Stimulated activated naive CD8-positive, alpha-beta T cell treated with anti-CD3 and anti-CD28 coated beads, Interleukin-15, amount 100 ng/mL, for 72 hours (primary cell): ENCODE results near the gene MAP3K8.

Experiments
- ATAC-seq: fragments of 150-1000 bp; cut with Tn5 transposase; 2 replicates; pipeline ENCODE4 v1.10.0; 2021; ENCODE audit warnings: mild to moderate bottlenecking, moderate library complexity
- DNase-seq, 2 donors: peaks; one replicate each; pipeline ENCODE4 v3.0.0; 2021 to 2022
- H3K27ac Mint-ChIP-seq, 2 donors: one replicate each; pipeline ENCODE4 v1.8.0; 2022; ENCODE audit warnings: mild to moderate bottlenecking in 2 of 2, mixed read lengths in 2 of 2, moderate library complexity in 2 of 2
- H3K27me3 Mint-ChIP-seq: one replicate; pipeline ENCODE4 v1.8.0; 2022; ENCODE audit warnings: mixed read lengths
- H3K4me1 Mint-ChIP-seq: one replicate; pipeline ENCODE4 v1.8.0; 2022; ENCODE audit warnings: mild to moderate bottlenecking, mixed read lengths
- H3K4me3 Mint-ChIP-seq, 2 donors: one replicate each; pipeline ENCODE4 v1.8.0; 2022; ENCODE audit warnings: mild to moderate bottlenecking in 2 of 2, mixed read lengths in 2 of 2, moderate library complexity in 1 of 2
- H3K9me3 Mint-ChIP-seq, 2 donors: one replicate each; pipeline ENCODE4 v1.8.0; 2022; ENCODE audit warnings: mixed read lengths in 2 of 2

Gene MAP3K8

DNA sequence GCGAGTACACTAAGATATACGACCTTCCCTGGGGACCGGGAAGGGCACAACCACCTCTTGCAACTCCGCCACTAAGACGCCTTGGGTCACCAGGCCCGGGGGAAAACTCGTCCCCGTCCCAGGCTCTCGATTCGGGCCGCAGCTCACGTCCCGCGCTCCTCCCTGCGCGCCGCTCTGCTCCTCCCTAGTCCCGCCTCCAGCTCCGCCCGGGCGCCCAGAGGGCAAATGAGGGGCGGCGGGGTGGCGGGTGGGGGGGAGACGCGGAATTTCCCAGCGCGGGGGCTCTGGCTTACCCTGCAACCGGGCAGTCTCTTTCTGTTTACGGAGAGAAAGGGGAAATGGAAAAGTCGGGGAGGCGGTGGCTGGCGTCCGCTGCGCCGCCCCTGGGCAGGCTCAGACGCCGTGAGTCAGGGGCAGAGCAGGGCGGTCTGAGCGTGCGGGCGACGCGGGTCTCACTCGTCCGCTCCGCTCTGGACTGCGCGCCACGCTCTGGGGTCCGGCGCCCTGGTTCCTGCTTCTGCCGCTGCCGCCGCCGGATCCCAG is at the start of gene MAP3K8:
TSS of gene MAP3K8 (plus strand) at position 455 of the 543 bp plus-strand sequence. CDS start 4,755 bp downstream, outside the sequence.
- Mint-ChIP-seq H3K4me3 (peak within 1 kb of the TSS; percentile 90 to 95), H3K27ac (peak within 1 kb of the TSS; percentile 93), H3K4me1 (peaks cover 64% of the 10 kb centered on the region), H3K9me3 (no peaks in the 10 kb centered on the region), H3K27me3 (no peaks in the 10 kb centered on the region)
- DNase-seq (peak; percentile 83 to 94), ATAC-seq (peak; percentile 87)

- DNase-seq, result peak in 1 of 2 donors; percentile 30
- no peak overlapping the region for H3K27ac Mint-ChIP-seq
Measured at GRCh38 chr10:30384701-30385201, 49.2 kb upstream of the MAP3K8 start.

DNA sequence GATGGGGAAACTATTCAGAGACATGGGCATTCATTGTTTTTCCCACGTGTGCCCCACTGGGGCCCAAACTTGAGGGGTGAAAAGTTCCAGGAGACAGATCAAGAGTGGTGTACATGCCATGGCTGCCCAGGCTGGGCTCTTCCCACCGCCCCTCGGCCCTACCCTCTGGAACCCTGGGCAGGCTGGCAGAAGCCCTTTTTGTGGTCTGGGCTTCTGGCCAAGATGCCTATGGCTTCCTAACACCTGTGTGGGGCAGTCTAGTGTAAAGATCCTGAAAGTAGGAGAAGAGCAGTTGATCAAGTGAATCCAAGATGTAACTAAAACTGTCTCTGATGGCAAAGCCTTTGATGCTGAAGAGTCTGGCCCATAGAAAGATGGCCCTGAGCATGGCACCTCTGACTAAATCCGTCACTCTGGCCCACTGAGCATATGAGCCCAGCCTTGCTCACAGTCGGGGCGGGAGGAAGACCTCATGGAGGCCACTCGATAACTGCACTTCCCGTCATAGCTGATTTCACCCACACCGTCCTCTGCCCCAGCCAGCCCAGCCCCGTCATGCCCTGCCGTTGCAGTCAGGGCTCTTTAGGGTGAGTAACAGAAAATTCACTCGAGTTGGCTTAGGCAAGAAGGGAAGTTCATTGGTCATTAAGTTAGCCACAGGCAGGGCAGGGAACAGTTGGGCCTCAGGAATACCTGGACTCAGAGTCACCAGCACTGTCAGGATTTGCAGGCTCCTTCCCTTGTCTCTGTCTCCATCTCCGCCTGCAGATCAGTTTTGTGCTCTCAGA is 47.0 kb upstream of the MAP3K8 start:
- no peaks in the 10 kb centered on the region for H3K4me1 Mint-ChIP-seq
- H3K4me3 Mint-ChIP-seq, result no peak overlapping the region
- H3K27ac Mint-ChIP-seq, result peak overlapping the region in 1 of 2 donors; percentile 77
- DNase-seq (no peak), ATAC-seq (no peak)
- no peaks in the 10 kb centered on the region for H3K9me3 Mint-ChIP-seq
- peaks cover 31% of the 10 kb centered on the region for H3K27me3 Mint-ChIP-seq

More at GRCh38 chr10:30384701-30385201, 49.2 kb upstream of the MAP3K8 start:
- H3K27me3 Mint-ChIP-seq, result peaks cover 31% of the 10 kb centered on the region
- ATAC-seq, result peak; percentile 85
- no peaks in the 10 kb centered on the region for H3K9me3 Mint-ChIP-seq
- H3K4me1 Mint-ChIP-seq, result no peaks in the 10 kb centered on the region
- no peak overlapping the region for H3K4me3 Mint-ChIP-seq

DNA sequence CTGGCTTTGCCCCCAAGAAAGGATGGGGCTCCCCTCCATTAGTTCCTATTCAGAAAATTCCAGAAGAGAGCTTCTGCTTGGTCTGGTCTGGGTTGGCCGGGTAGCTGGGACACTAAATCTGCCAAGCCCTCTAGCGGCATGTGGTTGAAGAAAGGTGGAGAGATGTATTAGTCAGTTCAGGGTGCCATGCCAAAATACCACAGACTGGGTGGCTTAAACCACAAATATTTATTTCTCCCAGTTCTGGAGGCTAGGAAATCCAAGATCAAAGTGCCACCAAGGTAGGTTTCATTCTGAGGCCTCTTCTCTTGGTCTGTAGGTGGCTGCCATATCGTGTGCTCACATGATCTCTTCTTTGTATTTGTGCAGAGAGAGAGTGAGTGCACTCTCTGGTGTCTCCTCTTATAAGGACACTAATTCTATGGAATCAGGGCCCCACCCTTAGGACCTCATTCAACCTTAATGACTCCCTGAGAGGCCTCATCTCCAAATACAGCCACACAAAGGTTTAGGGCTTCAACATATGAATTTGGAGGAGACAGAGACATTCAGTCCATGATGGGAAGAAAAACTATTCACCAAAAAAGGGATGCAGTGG is 46.2 kb upstream of the MAP3K8 start:
- Mint-ChIP-seq H3K4me3 (no peak overlapping the region), H3K9me3 (no peaks in the 10 kb centered on the region)
- DNase-seq, result no peak

GRCh38 chr10:30389543-30389942 is 44.4 kb upstream of the MAP3K8 start:
- Mint-ChIP-seq H3K27me3 (peaks cover 36% of the 10 kb centered on the region), H3K9me3 (no peaks in the 10 kb centered on the region), H3K27ac (no peak overlapping the region), H3K4me1 (peaks cover 5% of the 10 kb centered on the region), H3K4me3 (no peak overlapping the region)
- ATAC-seq (no peak), DNase-seq (no peak)

More for the DNA sequence above, 46.2 kb upstream of the MAP3K8 start:
- H3K27me3 Mint-ChIP-seq, result peaks cover 36% of the 10 kb centered on the region
- no peak for ATAC-seq
- peak overlapping the region in 1 of 2 donors; percentile 77 for H3K27ac Mint-ChIP-seq
- H3K4me1 Mint-ChIP-seq, result peaks cover 4% of the 10 kb centered on the region

GRCh38 chr10:30390207-30390606 is 43.8 kb upstream of the MAP3K8 start:
- peaks cover 31% of the 10 kb centered on the region for H3K27me3 Mint-ChIP-seq
- no peak overlapping the region for H3K27ac Mint-ChIP-seq
- H3K4me3 Mint-ChIP-seq, result no peak overlapping the region
- H3K4me1 Mint-ChIP-seq, result peaks cover 5% of the 10 kb centered on the region
- no peak for ATAC-seq
- H3K9me3 Mint-ChIP-seq, result no peaks in the 10 kb centered on the region
- DNase-seq, result no peak

- H3K4me3 Mint-ChIP-seq, result no peak overlapping the region
- H3K9me3 Mint-ChIP-seq, result no peaks in the 10 kb centered on the region
- H3K27me3 Mint-ChIP-seq, result peaks cover 31% of the 10 kb centered on the region
- H3K4me1 Mint-ChIP-seq, result peaks cover 5% of the 10 kb centered on the region
- no peak overlapping the region for H3K27ac Mint-ChIP-seq
- DNase-seq (no peak), ATAC-seq (no peak)
Measured at GRCh38 chr10:30391266-30391665, 42.7 kb upstream of the MAP3K8 start.

DNA sequence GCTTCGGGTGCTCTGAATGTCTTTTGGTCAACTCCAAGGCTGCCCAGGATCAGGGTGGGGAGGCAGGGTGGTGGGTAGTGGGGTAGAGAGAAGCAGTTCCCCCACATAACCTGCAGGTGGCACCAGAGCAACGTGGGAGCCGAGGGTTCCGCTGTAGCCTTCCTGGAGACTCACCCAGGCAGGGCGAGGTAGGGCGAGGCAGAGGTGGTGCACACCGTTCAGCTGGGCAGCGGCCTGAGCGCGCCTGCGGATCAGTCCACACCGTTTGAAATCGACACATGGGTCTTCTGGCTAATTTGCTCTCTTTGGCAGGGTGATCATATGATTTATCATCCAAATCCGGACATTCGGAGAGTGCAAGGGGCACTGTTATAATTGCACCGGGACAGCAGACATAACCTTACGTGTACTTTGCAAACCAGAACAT is 41.4 kb upstream of the MAP3K8 start:
- DNase-seq (peak; percentile 72 to 77), ATAC-seq (peak; percentile 99)
- Mint-ChIP-seq H3K27me3 (peaks cover 27% of the 10 kb centered on the region), H3K4me3 (peak overlapping the region; percentile 26 to 48), H3K4me1 (peaks cover 6% of the 10 kb centered on the region), H3K27ac (peak overlapping the region in 1 of 2 donors; percentile 63), H3K9me3 (no peaks in the 10 kb centered on the region)

- peaks cover 36% of the 10 kb centered on the region for H3K4me1 Mint-ChIP-seq
- H3K9me3 Mint-ChIP-seq, result no peaks in the 10 kb centered on the region
- no peak overlapping the region for H3K27ac Mint-ChIP-seq
- DNase-seq (no peak), ATAC-seq (no peak)
- H3K27me3 Mint-ChIP-seq, result peaks cover 16% of the 10 kb centered on the region
- H3K4me3 Mint-ChIP-seq, result no peak overlapping the region
Measured at GRCh38 chr10:30396293-30396692, 37.7 kb upstream of the MAP3K8 start.

DNA sequence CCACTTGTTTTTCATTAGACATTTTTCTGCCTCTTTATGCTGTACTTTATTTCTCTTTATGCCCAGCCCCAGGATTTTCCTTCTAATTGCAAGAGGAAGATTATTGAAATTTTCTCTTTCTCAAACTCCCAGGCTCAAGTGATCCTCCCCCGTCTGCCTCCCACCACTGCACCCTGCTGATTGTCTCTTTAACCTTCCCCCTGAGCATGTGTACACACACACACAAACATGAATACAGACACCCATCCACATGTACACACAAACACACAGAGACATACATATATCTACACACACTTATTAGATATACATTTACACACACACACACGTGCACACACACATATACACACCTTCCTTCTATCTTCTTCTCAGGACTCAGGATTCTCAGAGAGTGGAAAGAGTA is 37.3 kb upstream of the MAP3K8 start:
- H3K27me3 Mint-ChIP-seq, result peaks cover 16% of the 10 kb centered on the region
- H3K4me3 Mint-ChIP-seq, result no peak overlapping the region
- no peak for DNase-seq
- no peak overlapping the region for H3K27ac Mint-ChIP-seq
- H3K4me1 Mint-ChIP-seq, result peaks cover 36% of the 10 kb centered on the region
- H3K9me3 Mint-ChIP-seq, result no peaks in the 10 kb centered on the region
- ATAC-seq, result no peak

GRCh38 chr10:30398193-30398592 is 35.8 kb upstream of the MAP3K8 start:
- ATAC-seq (peak; percentile 81), DNase-seq (no peak)
- Mint-ChIP-seq H3K27ac (no peak overlapping the region), H3K4me3 (peak overlapping the region; percentile 1 to 50), H3K27me3 (peaks cover 8% of the 10 kb centered on the region), H3K4me1 (peaks cover 30% of the 10 kb centered on the region), H3K9me3 (no peaks in the 10 kb centered on the region)

DNA sequence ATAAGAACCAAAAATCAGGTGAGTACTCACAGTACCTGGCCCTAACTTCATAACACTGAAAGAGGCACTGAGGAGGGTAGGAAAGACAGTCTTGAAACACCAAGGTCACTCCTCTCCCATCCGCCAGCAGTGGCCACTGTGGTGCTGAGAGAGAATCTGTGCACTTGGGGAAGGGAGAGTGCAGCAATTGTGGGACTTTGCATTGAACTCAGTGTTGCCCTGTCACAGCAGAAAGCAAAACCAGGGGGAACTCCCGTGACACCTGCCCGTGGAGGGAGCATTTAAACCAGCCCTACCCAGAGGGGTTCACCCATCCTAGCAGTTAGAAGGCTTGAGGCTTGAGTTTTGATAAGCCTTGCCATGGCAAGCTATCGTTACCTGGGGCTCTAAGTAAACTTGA is 35.2 kb upstream of the MAP3K8 start:
- Mint-ChIP-seq H3K4me3 (no peak overlapping the region), H3K27me3 (peaks cover 8% of the 10 kb centered on the region), H3K9me3 (no peaks in the 10 kb centered on the region), H3K4me1 (peaks cover 30% of the 10 kb centered on the region), H3K27ac (no peak overlapping the region)
- ATAC-seq (peak; percentile 75), DNase-seq (no peak)

GRCh38 chr10:30403494-30403893 is 30.5 kb upstream of the MAP3K8 start:
- ATAC-seq, result no peak
- Mint-ChIP-seq H3K27ac (no peak overlapping the region), H3K27me3 (no peaks in the 10 kb centered on the region), H3K4me3 (no peak overlapping the region), H3K4me1 (peaks cover 21% of the 10 kb centered on the region), H3K9me3 (peaks cover 9 to 16% of the 10 kb centered on the region in 2 donors)
- DNase-seq, result no peak

GRCh38 chr10:30404540-30404939 is 29.4 kb upstream of the MAP3K8 start:
- Mint-ChIP-seq H3K27me3 (no peaks in the 10 kb centered on the region), H3K27ac (no peak overlapping the region), H3K4me1 (peaks cover 13% of the 10 kb centered on the region), H3K4me3 (no peak overlapping the region), H3K9me3 (peaks cover 9 to 16% of the 10 kb centered on the region in 2 donors)
- DNase-seq (no peak), ATAC-seq (no peak)

- DNase-seq (no peak), ATAC-seq (no peak)
- Mint-ChIP-seq H3K4me1 (peaks cover 5% of the 10 kb centered on the region), H3K9me3 (no peaks in the 10 kb centered on the region), H3K27ac (peak overlapping the region in 1 of 2 donors; percentile 66), H3K4me3 (no peak overlapping the region), H3K27me3 (no peaks in the 10 kb centered on the region)
Measured at GRCh38 chr10:30411263-30411662, 22.7 kb upstream of the MAP3K8 start.

- Mint-ChIP-seq H3K9me3 (no peaks in the 10 kb centered on the region), H3K4me1 (peaks cover 13% of the 10 kb centered on the region), H3K27ac (no peak overlapping the region), H3K4me3 (no peak overlapping the region), H3K27me3 (no peaks in the 10 kb centered on the region)
- DNase-seq (no peak), ATAC-seq (no peak)
Measured at GRCh38 chr10:30412901-30413300, 21.1 kb upstream of the MAP3K8 start.
